Uterus (tissue), 2 donors: ENCODE measurements around the gene G0S2.

Source experiments
- CTCF ChIP-seq, 4 experiments: fragments of 200-600 bp in 2 of 4; fragments of 450-650 bp in 2 of 4; sonication (generic) in 2 of 4; IDR thresholded peaks; one replicate each; pipeline ENCODE4 v1.5.1; 2016 to 2019; ENCODE audit warnings: antibody characterized with exemption in 4 of 4, mild to moderate bottlenecking in 2 of 4, moderate library complexity in 1 of 4
- POLR2A ChIP-seq, 2 donors: fragments of 450-650 bp; IDR thresholded peaks; one replicate each; pipeline ENCODE4 v1.6.1; 2016; ENCODE audit warnings: antibody characterized with exemption in 2 of 2, mild to moderate bottlenecking in 1 of 2, moderate library complexity in 1 of 2

GRCh38 chr1:209643285-209644020 lies 31.8 kb upstream of the G0S2 start:
- TF ChIP-seq CTCF (IDR thresholded peaks at IDR 0.05): no peak
- TF ChIP-seq POLR2A (IDR thresholded peaks at IDR 0.05): no peak
